Middle frontal gyrus (tissue), 1 donor: ENCODE data around the gene MFRP.

Experiments
- DNase-seq: peaks from one replicate; pipeline ENCODE4 v3.0.0-alpha.2; 2015; ENCODE audit warnings: low spot score; ENCODE audit errors: extremely low spot score

Gene MFRP

DNA sequence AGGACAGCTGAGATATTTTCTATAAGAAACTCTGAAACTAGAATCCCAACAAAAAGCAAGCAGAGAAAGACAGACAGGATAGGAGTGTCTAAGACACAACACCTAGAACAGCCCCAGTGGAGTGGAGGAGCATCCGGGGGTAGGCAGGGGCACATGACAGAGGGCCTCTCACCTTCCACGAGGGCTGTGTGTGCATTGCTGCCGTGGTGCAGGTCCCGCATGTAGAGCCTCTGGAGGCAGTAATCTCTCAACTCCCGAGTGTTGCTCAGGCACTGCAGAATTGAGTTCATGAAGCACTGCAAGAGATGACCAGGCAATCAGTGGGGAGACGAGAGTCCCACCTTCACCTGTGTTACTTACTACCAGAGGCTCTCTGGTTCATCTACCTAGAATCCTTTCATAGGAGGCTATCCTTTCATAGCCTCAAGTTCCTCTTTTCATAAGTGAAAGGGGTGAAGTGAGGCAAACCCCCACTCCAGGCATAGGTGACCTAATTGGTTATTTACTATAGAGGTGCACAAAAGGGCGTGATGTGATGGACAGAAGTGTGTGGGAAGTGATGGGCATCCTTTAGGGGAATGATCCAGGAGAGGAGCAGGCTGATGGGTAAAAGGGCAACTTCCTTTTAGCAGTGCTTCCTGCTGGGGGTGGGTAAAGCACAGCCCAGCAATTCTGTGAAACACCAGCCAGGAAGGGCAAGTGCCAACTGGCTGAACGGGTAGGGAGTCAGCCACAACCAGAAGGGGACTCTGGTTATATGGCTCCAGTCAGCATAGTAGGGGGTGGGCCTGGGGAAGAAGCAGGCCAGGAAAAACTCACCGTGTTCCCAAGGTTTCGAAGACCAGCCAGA lies 13.1 kb upstream of the MFRP start:
- DNase-seq, result no peak

DNA sequence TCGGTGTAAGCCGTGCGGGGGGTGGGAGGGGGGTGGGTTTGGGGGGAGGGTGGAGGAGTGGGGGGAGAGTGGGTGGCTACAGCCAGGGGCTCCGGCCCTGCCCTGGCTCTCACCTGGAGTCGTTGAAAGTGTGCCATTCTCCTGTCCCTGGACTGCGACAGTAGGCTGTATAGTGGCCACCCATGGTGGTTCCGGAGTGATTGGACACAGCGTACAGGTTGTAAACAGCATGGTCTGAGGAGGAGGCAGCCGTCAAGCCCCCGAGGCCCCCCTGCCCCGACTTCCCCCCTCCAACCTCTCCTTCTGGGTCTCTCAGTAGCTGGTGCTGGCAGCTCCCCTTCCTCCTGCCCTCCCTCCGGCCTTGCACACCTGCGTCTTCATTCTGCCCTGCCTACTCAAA lies 10.6 kb upstream of the MFRP start:
- no peak for DNase-seq

DNA sequence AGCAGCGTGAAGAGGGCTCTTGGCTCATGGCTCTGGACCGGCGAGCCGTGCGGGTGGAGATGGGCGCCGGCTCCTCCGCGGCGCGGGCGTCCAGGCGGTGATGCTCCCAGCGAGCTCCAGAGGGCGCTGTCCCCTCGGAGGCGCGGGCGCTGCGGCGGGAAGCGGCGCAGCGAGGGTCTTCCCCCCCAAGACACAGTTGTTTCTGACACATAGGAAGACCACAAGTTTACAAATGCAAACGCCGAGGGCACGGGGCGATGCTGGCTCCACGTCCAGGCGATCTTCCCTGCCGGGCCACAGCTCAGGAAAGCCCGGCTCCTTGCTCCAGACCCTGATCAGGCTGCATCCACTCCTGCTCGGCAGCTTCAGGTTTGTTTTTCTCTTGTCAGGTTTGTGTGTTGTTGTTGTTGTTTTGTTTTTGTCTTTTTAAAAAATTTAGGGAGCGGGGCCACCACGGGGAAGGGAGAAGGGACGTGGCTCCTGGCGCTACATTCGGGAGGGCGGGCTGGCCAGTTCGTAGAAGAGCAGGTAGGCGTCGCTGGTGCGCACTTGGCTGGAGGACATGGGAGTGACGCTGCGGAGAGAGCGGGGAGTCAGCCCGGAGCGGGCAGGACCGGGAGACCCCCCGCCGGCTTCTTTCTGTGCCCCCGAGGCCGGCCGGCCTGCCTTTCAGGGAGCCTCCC lies 10.0 kb upstream of the MFRP start:
- no peak for DNase-seq

DNA sequence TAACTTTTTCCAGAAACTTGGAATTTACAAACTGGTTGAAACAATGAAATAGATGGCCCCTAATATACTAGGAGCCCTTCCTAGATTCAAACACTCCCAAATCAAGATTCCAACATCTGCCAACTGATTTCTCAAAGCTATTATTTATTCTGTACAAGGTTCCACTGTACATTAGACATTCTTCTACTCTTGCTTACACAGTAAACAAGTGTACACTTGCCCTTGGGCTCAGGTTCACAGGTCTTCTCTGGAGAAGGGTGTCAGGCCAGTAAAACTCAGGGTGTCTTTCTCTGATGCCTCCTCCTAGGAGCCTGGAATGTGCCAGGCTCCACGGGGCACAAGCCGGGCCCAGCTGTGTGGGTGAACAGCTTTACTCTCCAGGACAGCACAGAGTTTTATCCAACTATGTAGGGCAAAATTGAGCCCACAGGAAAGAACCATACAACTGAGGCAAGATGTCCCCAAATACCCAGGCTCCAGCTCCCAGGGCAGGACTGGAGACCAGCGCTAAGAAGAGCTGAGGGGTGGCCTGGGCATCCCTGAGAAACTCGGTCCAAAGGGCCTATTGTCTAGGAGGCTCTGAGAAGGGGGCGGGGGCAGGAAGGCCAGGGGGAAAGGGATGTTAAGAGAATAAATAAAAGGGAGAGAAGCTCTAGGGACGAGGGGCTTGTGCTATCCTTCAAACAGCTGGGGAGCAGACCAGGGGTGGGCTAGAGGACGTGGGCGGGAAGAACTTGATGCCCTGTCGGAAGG lies 8.8 kb upstream of the MFRP start:
- DNase-seq, result no peak

DNA sequence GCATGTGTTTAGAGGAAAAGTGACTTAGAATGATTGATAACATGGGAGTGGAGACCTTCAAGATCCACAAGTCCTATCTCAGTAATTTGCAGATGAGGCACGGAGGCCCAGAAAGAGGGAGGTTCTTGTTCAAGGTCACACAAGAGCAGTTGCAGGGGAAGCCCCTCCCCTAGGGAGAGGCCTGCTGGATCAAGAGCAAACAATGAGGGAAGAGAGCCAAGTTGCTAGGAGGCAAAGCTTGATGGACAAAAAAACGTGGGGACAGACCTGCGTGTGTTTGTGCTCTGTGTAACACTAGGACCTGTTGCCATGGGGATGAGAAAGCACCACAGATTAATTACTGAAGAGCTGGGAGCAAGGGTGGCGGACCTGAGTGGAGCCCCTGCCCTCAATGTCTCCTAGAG lies 6.4 kb upstream of the MFRP start:
- DNase-seq, result no peak

DNA sequence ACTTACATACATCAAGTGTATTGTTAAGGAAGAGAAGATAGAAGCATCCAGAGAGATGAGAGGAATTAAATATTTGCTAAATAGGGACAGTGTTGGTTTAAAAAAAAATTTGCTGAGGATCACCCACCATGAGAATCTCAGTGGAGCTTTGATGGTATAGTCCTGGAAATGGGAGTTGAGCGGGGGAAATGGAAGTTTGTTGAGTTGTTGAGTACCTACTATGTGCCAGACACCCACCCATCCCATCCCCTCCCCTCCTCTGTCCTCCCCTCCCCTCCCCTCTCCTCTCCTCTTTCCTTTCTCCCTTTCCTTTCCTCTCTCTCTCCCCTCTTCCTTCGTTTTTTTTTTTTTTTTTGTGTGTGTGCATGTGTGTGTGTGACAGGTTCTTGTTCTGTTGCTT lies 4.7 kb upstream of the MFRP start:
- no peak for DNase-seq

DNA sequence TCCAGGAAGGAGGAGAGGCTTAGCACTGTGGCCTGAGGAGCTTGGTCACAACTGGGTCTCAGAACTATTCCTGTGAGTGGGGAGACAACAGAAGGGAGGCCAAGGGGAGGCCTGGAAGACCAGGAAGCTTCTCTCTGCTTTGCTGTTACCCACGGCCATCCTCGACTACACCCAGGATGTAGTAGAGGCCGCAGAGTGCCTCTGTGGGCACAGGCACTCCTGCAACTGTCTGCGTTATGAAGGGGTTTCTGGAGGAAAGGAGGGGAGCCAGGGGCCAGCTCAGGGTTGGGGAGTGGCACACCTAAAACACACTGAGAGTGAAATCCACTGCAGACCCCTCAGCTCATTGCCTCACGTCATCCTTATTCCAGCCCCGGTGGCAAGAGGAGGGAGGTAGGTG lies 3.8 kb upstream of the MFRP start:
- DNase-seq, result no peak

DNA sequence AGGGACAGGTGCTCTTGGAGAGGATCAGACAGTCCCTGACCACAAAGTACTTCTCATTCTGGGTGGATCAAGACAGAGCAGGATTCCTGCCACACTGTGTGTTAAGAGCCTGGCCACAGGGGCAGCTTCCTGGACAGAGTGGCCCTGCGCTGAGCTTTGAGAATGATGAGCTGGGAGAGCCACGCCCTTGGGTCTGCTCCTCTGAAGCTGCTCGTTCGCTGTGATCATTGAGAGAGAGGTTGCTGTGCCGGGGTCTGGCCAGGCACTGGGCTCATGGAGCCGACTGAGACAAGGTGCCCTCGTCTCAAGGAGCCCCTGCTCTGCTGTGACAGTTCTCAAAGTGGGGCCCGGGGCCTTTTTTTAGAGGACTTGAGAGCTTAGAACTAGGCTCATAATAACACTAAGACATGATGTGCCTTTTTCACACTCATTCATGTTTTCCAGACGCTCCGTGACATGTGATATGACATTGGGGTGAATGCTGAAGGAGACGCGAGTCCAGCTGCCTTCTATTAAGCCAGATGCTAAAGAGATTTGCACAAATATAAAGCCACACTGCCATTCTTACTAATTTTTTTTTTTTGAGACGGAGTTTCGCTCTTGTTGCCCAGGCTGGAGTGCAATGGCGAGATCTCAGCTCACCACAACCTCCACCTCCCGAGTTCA lies 1.6 kb upstream of the MFRP start:
- no peak for DNase-seq

DNA sequence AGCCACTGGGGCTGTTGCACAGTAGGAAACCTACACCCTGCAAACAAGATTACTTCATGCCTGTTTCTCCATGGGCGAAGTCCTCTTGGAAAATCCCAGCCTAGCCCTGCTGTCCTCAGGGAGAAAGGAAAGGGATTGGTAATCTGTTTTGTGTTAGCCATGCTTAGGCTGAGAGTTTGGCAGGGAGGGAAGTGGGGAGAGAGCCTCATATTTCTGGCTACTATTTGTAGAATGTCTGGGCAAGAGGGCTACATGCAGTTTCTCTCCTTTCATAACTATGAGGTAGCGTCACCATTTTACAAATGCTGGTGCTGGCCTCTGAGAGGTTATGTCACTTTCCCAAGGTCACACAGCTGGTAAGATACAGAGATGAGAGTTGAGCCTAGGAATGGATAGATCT lies 737 bp upstream of the MFRP start:
- no peak for DNase-seq

DNA sequence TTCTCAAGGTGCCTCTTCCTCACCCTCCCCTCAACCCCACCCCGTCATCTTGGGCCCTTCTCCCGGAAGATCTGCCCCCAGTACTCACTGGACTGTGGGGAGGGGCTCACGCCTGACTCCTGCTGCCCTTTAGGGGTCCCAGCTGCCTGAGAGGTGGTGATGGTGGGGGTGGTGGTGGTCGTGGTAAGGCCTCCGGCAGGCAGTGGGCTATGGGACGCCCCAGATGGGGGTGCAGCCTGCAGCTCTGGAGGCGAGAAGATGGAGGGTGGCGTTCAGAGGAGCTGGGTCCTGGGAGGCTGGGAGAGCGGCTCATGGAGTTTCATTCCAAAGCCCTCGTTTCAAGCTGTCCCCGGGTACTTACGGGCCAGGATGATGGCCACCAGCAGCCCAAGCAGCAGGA lies 820 bp downstream of the MFRP start:
- DNase-seq, result no peak

DNA sequence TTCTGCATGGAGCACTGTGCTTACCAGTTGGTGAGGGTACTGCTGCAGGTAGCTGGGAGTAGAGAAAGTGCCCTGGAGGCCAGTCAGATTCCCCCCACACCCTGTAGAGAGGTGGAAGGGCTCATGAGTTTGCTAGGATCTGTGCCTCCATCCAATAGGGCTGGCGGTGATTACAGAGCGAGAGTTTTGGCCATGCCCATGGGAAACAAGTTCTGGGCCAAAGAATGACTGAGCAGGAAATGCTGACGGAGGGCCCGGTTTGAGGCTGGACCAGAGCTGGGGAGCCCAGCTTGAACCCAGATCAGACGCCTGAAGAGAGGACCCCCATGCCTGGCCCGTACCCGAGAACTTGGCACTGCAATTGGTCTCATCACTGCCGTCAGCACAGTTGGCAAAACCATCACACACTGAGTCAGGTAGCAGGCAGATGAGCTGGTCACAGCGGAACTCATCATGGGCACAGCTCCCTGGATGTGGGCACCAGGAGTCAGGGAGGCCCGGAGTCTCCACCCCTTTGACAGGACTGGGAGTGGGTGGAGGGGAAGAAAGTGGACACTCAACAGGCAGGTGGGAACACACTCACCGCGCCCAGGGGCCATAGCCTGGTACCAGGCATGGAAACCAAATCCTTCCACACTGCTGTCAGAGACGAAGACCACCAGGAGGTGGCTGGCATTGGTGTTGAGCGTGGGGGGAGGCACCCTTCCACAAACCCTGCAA lies 2.1 kb downstream of the MFRP start:
- no peak for DNase-seq

DNA sequence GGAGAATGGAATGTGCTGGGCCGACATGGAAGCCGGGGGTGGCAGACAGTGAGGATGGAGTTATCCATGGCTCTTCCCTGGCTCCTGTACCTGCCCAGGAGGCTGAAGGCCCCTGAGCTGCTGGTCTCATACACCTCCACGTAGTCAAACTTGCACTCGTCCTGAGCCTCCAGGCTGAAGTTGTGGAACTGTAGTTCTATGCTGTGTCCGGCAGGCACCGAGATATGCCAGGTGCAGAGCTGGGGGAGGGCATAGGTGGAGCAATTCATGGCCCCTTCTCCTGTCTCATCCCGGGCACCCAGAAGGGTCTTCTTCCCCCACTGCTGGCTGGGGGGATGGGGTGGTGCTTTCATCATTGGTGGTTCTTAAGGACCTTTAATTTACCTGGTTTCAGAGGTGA lies 2.8 kb downstream of the MFRP start:
- DNase-seq, result no peak

DNA sequence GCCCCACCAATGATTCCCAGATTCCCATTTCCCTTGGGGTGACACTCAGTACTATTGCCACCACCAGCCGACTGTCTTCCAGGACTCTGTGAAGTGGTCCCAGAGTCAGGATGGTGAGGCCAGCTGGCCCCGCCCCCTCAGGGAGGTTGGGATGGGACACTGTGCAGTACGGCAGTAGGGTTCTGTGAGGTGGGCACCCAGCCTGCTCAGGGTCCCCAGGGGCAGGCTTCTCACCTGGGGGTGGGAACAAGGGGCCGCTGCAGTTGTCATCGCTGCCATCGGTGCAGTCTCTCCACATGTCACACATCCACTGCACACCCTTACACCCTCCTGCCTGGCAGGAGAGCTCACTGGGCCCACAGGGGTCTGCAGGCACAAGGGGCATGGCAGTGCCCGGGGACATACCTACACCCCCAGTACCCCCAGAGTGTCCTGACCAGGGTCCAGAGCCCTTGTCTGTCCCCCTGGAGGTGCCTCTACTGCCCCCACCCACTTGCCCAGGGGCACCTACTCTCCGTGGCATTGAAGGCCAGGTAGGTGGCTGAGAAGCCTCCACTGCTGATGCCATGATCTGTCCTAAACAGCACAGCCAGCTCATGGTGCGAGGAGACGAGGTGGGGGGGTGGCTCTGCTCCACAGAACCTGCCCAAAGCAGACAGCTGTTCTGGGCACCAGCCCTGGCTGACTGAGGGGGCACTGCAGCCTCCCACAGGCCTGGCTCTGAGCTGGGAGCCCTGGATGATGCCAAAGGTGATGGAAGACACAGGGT lies 4.0 kb downstream of the MFRP start:
- no peak for DNase-seq

DNA sequence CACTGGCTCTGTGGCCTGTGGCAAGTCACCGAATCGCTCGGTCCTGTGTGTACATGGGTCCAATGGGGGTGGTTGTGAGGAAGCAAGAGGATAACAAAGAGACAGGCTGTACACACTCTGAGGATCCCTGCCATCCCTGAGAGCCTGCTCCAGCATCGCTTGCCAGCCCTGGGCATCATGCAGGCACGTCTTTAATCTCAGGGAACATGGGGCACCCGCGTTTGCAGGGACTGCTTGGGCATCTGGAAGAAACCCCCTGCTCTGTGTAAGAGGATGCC lies 4.5 kb downstream of the MFRP start:
- no peak for DNase-seq

DNA sequence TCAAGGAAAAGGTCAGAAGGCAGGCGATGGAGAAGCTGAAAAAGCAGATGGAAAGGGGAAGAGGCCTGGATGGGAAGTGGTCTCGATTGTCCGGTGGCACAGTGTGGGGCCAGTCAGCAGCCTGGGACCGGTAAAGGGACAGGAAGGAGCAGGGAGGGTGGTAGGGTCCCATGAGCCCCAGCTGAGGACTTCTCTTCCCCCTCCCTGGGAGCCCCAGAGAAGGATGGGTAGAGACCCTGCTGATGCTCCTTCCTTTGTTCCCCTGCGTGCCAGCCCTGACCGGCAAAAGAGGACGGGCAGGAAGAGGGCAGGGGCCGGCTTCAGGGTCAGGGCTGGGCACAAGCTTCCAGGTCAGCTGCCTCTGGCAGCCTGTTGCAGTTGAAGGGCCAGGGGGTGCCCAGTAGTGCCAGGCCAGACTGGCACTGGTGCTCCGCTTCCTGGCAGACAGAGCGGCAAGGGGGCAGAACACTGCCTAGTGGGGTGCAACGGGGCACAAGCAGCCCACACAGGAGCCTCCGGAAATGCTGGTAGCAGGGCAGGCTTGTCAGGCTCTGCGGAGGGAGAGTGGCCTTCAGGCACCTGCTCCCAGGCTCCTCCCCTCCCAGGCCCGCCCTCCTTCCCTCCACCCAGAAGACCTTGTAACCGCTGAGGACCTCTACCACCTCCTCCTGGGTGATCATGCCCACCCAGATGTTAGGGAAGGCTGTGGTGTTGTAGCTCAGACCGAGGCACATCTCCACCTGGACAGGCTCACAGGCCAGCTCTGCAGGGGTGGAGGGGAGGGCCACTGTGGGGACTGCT lies 5.1 kb downstream of the MFRP start:
- no peak for DNase-seq

DNA sequence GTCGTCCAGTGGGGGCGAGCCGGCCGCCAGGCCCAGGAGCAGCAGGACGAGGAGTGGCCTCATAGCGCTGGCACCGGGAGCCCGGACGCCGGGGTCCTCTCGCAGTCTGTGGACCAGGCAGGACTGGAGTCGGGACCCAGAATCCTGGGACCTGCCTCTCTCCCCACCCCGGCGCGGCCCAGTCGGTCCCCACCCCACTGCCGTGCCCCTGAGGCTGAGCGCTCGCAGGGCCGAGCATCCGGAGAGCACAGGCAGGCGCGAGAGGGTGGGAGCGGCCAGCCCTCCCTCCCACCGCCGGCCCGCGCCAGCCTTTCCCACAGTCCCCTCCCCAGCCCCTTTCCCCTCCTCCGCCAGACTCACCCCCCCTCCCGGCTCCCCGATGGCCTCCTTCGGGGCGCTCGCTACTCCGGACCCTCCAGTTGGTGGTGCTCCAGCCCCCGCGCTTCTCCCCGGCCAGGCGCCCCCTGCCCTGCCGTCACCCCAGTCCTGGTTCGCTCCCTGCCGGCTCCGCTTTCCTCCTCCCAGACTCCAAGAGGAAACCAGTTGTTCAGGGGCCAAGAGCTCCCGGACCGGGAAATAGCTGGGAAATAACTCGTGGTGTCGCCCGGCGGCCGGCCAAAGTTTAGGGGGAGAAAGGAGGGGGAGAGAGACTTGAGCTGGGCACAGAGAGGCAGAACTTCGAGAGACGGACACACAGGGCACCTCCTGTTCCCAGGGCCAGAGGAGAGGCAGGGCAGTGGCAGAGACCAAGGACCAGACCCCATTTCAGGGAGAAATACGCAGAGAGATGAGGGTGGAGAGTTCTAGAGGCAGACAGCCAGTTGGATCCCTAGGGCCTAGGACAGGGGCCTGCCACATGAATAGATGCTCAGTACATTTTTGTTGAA lies 5.9 kb downstream of the MFRP start, which contains the start of gene C1QTNF5:
Gene C1QTNF5 (minus strand): TSS at position 549 of the 887 bp plus-strand sequence. CDS start 486 bp downstream, at position 63.
- no peak for DNase-seq

DNA sequence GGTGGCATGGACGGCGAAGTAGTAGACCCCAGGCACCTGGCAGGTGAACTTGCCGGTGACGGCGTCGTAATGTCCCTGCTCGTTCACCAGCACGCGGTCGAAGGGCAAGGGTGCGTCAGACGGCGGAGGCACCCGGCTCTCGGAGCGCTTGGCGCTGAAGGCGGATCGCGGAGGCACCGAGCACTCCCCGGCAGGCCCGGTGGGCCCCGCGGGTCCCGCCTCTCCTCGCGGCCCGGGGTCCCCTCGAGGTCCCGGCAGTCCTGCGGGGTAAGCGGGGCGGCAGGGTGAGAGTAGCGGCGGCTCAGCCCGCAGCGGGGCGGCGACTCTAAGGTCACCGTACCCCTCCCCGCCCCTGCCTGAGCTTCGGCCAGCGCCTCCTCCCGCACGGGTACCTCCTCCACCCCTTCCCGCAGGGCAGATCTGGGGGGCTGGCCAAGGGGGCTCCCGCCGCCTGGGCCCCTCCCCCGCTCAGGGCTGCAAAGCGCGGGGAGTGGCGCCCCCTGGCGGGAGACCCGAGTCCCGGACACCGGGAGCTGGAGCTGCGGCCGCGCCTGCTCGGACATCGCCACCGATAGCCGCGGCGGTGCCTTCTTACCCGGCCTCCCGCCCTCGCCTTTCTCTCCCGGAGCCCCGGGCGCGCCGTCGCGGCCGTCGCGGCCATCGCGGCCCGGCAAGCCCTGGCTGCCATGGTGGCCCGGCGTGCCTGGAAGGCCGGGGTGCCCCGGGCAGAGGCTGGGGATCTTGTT lies 6.7 kb downstream of the MFRP start:
- DNase-seq, result no peak
